ENCODE results near the gene IL17RA.
"Not testable (repeated sequence)": the region's sequence is repeated elsewhere in the genome, so short reads cannot be mapped to it uniquely, and the experiment has no call there.

DNA sequence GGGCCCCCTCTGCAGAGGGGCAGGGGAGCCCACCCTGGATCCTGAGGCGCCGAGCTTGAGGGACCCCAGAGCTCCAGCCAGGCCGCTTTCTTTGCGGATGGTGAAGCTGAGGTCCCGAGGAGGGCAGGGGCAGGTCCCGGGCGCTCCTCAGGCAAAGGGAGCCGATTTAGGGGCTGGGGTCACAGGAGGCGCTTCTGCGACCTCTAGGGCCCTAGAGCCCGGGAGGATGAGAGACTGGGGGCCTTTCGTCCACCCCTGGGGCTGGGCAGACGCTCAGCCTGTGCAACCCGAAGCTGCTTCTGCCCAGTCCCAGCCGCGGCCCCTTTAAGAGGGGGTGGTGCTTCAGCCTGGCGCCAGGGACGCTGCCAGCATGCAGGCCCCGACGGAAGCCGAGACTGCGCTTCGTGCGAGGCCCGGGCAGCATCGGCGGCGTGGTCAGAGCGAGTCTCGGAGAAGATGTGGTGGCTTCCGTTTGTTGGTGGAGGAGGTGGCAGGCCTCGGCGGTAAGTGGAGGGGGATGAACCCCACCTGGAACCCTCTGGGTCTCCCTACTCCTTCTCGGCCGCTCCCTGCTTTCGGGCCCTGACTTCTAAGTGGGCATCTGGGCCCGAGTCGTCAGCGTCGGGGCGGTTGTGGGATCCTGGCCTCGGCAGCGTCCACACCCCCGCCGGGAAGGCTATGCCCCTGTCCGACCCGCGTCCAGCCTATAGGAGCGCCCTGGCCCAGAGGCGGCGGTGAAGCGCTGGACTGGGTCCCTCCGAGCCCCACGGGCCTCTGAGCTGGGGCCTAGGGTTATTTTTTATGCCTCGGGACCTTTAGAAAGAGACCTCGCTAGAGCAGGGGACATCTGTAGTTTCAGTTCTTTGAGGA lies 47.7 kb upstream of the IL17RA start:
- TF ChIP-seq FOS (IDR thresholded peaks at IDR 0.05; ENCODE audit: borderline replicate concordance, insufficient read depth, low read length); POLR2A (IDR thresholded peaks at IDR 0.05; ENCODE audit: low read depth, low read length); CTCF (IDR thresholded peaks at IDR 0.05; ENCODE audit: extremely low read depth in 1 of 2, insufficient read depth in 1 of 2, low read depth in 1 of 2, low read length in 2 of 2); MAX (IDR thresholded peaks at IDR 0.05; ENCODE audit: insufficient read depth, insufficient read length); EZH2 (IDR thresholded peaks at IDR 0.05; ENCODE audit: borderline replicate concordance, low read depth, low read length, severe bottlenecking); POLR2AphosphoS5 (IDR thresholded peaks at IDR 0.05; ENCODE audit: insufficient read depth, low read depth, low read length): not testable (repeated sequence)
